ENCODE results near the gene PPP4R3B. TPM values are rescaled to one million over a fixed set of nuclear protein-coding genes. Genes with fewer than 3 reads are reported as not detected.

Gene PPP4R3B
- 70.5 TPM for polyA plus RNA-seq (2013)

DNA sequence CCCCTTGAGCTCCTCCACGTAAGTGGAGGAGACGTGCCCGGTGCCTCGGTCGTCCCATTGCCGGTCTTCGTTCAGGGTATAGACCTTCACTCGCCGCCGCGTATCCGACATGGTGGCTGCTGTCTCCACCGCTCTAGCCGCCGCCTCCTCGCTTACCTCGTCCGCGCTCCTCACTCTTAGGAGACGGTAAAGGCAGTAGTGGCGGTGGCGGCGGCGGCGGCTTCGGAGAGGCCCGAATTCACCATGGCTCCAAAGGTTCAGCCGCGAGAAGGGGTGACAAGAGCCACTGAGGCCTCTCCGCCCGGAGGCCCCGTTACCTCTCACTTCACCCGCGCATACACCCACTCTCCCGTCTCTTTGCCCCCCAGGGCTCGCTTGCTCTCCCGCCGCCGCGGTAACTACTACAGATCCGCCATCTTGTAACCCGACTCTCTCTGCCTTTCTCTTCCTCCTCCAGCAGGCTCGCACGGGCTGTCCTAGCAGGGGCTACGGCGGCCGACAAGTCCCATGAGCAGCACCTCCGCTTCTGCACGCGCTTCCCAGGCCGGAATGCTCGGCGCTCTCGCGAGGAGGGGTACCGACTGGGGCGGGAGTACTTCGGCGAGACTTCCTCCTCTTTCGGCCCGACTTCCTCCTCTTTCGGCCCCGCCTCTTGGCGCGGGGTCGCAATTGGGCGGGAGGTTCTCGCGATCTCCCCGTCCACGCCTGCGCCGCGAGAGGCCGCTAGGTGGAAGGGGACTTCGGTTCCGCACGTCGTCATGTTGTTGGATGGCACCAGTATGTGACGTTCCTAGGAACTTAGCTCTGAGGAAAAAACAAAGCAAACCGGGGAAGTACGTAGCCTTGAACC lies at the start of gene PPP4R3B:
Gene PPP4R3B, minus strand, starts transcription at position 448 of the 850 bp plus-strand sequence. Its CDS starts 337 bp downstream, at position 111.
- ChIA-PET POLR2A (interaction anchor here (0.8 to 0.9 kb wide), 2 partner anchors 80 to 1830 kb away, joined by 3 read pairs; partner anchors contain the start of genes ASB3 and ERLEC1), CTCF (interaction anchor here (0.9 to 1.4 kb wide), 3 partner anchors 12 to 35 kb away, joined by 3 to 4 read pairs (median 3); no protein-coding TSS in a partner anchor)
- H3K4me1 ChIP-seq (ENCODE audit: control extremely low read depth in 1 of 4, control insufficient read depth in 4 of 4, insufficient read depth in 4 of 4, low read length in 3 of 4): peaks cover 13 to 41% (median 19%) of the 10 kb centered on the region in 4 experiments
- H3K4me3 ChIP-seq (ENCODE audit: control insufficient read depth in 1 of 7, extremely low read depth in 1 of 7, insufficient read depth in 4 of 7, low read depth in 2 of 7, low read length in 6 of 7): peak within 1 kb of the TSS; percentile 88 to 100 (median 99)
- peak; percentile 100 for DNase-seq
- no peaks in the 10 kb centered on the region for H3K27me3 ChIP-seq (replicated peaks in 2 of 5; ENCODE audit: control insufficient read depth in 4 of 5, insufficient read depth in 5 of 5, low read length in 4 of 5)
- peaks cover 2 to 39% (median 23%) of the 10 kb centered on the region in 4 experiments for H3K36me3 ChIP-seq (ENCODE audit: control insufficient read depth in 4 of 4, insufficient read depth in 4 of 4, low read length in 3 of 4)
- H3K27ac ChIP-seq (ENCODE audit: insufficient read depth in 1 of 2, low read depth in 1 of 2, low read length in 2 of 2, poor library complexity in 1 of 2, severe bottlenecking in 2 of 2): peak within 1 kb of the TSS; percentile 96 to 99
- no peaks in the 10 kb centered on the region for H3K9me3 ChIP-seq (ENCODE audit: control extremely low read depth in 1 of 5, control insufficient read depth in 4 of 5, insufficient read depth in 2 of 5, low read depth in 1 of 5, low read length in 4 of 5)
- WGBS (ENCODE audit: insufficient coverage): 0% methylated on average over 74 of the region's 82 CpGs

DNA sequence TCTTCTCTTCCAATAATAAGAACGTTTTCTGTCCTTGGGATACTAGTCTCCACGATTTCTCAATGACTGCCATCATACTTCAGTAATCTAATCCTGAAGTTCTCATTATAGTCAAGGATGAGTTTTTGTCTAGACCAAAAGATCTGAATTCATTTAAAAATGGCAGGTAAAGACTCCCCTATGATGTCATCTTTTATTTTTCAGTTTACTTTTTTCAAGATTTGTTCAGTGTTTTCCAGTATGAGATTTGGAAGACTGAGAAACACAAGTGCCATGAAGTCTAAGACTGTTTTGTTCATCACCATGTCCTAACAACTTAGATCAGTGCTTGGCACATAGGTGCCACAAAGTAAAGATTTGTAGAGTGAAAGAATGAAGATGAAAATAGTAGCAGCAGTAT lies 35.8 kb upstream of the PPP4R3B start:
- H3K27ac ChIP-seq (ENCODE audit: insufficient read depth in 1 of 2, low read depth in 1 of 2, low read length in 2 of 2, poor library complexity in 1 of 2, severe bottlenecking in 2 of 2): no peak overlapping the region
- ChIA-PET POLR2A (no interaction called here), CTCF (no interaction called here)
- no peak for DNase-seq
- no peaks in the 10 kb centered on the region for H3K27me3 ChIP-seq (replicated peaks in 2 of 5; ENCODE audit: control insufficient read depth in 4 of 5, insufficient read depth in 5 of 5, low read length in 4 of 5)
- WGBS (ENCODE audit: insufficient coverage): no CpG with 5 or more reads among the region's 2 CpGs
- no peak overlapping the region for H3K4me3 ChIP-seq (ENCODE audit: control insufficient read depth in 1 of 7, extremely low read depth in 1 of 7, insufficient read depth in 4 of 7, low read depth in 2 of 7, low read length in 6 of 7)
- H3K36me3 ChIP-seq (ENCODE audit: control insufficient read depth in 4 of 4, insufficient read depth in 4 of 4, low read length in 3 of 4): peaks cover 11 to 43% (median 23%) of the 10 kb centered on the region in 4 experiments
- H3K9me3 ChIP-seq (ENCODE audit: control extremely low read depth in 1 of 5, control insufficient read depth in 4 of 5, insufficient read depth in 2 of 5, low read depth in 1 of 5, low read length in 4 of 5): no peaks in the 10 kb centered on the region
- no peaks in the 10 kb centered on the region for H3K4me1 ChIP-seq (ENCODE audit: control extremely low read depth in 1 of 4, control insufficient read depth in 4 of 4, insufficient read depth in 4 of 4, low read length in 3 of 4)

DNA sequence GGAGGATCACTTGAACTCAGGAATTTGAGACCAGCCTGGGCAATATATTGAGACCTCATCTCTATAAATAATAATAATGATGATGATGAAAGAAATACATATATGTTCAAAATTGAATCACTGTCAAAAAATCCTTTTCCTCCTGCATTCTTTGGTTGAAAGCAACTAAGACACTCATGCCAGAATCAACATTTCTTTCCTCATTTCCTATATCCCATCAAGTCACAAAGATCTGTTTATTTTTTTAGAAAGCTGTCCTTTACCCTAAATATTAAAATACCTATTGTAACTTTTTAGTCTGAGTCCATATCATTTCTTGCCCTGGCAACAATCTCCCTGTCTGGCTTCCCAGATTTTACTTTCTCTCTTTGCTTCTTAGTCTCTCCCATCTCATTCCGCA lies 31.8 kb upstream of the PPP4R3B start:
- ChIA-PET CTCF (interaction anchor here (0.9 kb wide), 1 partner anchor 10 kb away, joined by 4 read pairs; no protein-coding TSS in a partner anchor), POLR2A (no interaction called here)
- Histone ChIP-seq H3K4me3 (ENCODE audit: control insufficient read depth in 1 of 7, extremely low read depth in 1 of 7, insufficient read depth in 4 of 7, low read depth in 2 of 7, low read length in 6 of 7) (no peak overlapping the region), H3K36me3 (ENCODE audit: control insufficient read depth in 4 of 4, insufficient read depth in 4 of 4, low read length in 3 of 4) (peaks cover 3 to 30% (median 18%) of the 10 kb centered on the region in 4 experiments), H3K4me1 (ENCODE audit: control extremely low read depth in 1 of 4, control insufficient read depth in 4 of 4, insufficient read depth in 4 of 4, low read length in 3 of 4) (no peaks in the 10 kb centered on the region), H3K9me3 (ENCODE audit: control extremely low read depth in 1 of 5, control insufficient read depth in 4 of 5, insufficient read depth in 2 of 5, low read depth in 1 of 5, low read length in 4 of 5) (no peaks in the 10 kb centered on the region), H3K27ac (ENCODE audit: insufficient read depth in 1 of 2, low read depth in 1 of 2, low read length in 2 of 2, poor library complexity in 1 of 2, severe bottlenecking in 2 of 2) (no peak overlapping the region), H3K27me3 (replicated peaks in 2 of 5; ENCODE audit: control insufficient read depth in 4 of 5, insufficient read depth in 5 of 5, low read length in 4 of 5) (no peaks in the 10 kb centered on the region)
- no peak for DNase-seq
- WGBS (ENCODE audit: insufficient coverage): 100% methylated on average over 1 of the region's 1 CpG

DNA sequence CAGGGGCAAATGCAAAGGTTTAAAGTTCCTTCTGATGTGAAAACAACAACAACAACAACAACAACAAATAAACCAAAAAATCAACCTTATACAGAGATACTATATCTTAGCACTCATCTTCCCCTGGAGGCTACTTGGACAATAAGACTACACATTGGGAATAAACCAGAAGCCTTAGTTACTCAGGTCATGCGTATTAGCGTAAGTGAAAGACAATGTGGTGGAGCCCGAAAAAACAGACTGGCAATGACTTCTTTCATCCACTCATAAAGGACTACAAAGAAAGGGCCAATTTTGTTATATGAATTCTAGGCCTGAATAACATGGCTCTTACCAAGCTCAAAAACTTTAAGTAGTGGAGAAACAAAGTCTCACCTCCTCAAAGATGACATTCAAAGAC lies 19.4 kb upstream of the PPP4R3B start:
- DNase-seq: no peak
- WGBS (ENCODE audit: insufficient coverage): 100% methylated on average over 1 of the region's 3 CpGs
- POLR2A ChIA-PET: no interaction called here
- CTCF ChIA-PET: no interaction called here
- H3K36me3 ChIP-seq (ENCODE audit: control insufficient read depth in 4 of 4, insufficient read depth in 4 of 4, low read length in 3 of 4): peaks cover 14 to 40% (median 29%) of the 10 kb centered on the region in 4 experiments
- H3K27ac ChIP-seq (ENCODE audit: insufficient read depth in 1 of 2, low read depth in 1 of 2, low read length in 2 of 2, poor library complexity in 1 of 2, severe bottlenecking in 2 of 2): no peak overlapping the region
- H3K27me3 ChIP-seq (replicated peaks in 2 of 5; ENCODE audit: control insufficient read depth in 4 of 5, insufficient read depth in 5 of 5, low read length in 4 of 5): no peaks in the 10 kb centered on the region
- H3K9me3 ChIP-seq (ENCODE audit: control extremely low read depth in 1 of 5, control insufficient read depth in 4 of 5, insufficient read depth in 2 of 5, low read depth in 1 of 5, low read length in 4 of 5): no peaks in the 10 kb centered on the region
- H3K4me3 ChIP-seq (ENCODE audit: control insufficient read depth in 1 of 7, extremely low read depth in 1 of 7, insufficient read depth in 4 of 7, low read depth in 2 of 7, low read length in 6 of 7): no peak overlapping the region
- H3K4me1 ChIP-seq (ENCODE audit: control extremely low read depth in 1 of 4, control insufficient read depth in 4 of 4, insufficient read depth in 4 of 4, low read length in 3 of 4): no peaks in the 10 kb centered on the region

DNA sequence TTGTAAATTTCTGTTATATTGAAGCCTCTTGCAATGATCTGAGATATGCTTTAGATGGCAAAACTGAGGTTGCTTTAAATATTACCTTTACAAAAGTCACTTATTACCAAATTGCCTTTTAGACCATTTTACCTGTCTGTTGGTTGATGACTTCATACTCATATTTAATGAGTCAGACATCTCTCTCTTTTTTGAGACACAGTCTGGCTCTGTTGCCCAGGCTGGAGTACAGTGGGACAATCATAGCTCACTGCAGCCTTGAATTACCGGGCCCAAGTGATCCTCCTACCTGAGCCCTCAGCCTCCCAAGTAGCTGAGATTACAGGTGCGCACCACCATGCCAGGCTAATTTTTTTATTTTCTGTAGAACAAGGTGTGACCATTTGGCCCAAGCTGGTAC lies 11.5 kb upstream of the PPP4R3B start:
- no peak for DNase-seq
- no peak overlapping the region for H3K27ac ChIP-seq (ENCODE audit: insufficient read depth in 1 of 2, low read depth in 1 of 2, low read length in 2 of 2, poor library complexity in 1 of 2, severe bottlenecking in 2 of 2)
- 86% methylated on average over 2 of the region's 2 CpGs for WGBS (ENCODE audit: insufficient coverage)
- peaks cover 5 to 21% (median 7%) of the 10 kb centered on the region in 4 experiments for H3K36me3 ChIP-seq (ENCODE audit: control insufficient read depth in 4 of 4, insufficient read depth in 4 of 4, low read length in 3 of 4)
- H3K27me3 ChIP-seq (replicated peaks in 2 of 5; ENCODE audit: control insufficient read depth in 4 of 5, insufficient read depth in 5 of 5, low read length in 4 of 5): no peaks in the 10 kb centered on the region
- no peak overlapping the region for H3K4me3 ChIP-seq (ENCODE audit: control insufficient read depth in 1 of 7, extremely low read depth in 1 of 7, insufficient read depth in 4 of 7, low read depth in 2 of 7, low read length in 6 of 7)
- no peaks in the 10 kb centered on the region for H3K9me3 ChIP-seq (ENCODE audit: control extremely low read depth in 1 of 5, control insufficient read depth in 4 of 5, insufficient read depth in 2 of 5, low read depth in 1 of 5, low read length in 4 of 5)
- H3K4me1 ChIP-seq (ENCODE audit: control extremely low read depth in 1 of 4, control insufficient read depth in 4 of 4, insufficient read depth in 4 of 4, low read length in 3 of 4): no peaks in the 10 kb centered on the region
- ChIA-PET POLR2A (no interaction called here), CTCF (no interaction called here)

DNA sequence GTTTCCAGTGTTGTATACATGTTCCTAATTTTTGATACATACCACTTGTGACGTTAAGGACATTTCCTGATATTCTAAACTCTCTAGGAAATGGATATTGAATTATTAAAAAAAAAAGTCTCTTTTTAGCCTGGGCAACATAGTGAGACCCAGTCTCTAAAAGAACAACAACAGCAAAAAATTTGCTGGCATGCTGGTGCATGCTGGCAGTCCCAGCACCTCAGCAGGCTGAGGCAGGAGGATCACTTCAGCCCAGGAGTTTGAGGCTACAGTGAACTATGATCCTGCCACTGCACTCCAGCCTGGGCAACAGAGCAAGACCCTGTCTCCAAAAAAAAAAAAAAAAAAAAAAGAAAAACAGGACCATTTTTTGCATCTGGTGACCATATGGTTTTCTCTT lies 10.5 kb upstream of the PPP4R3B start:
- Histone ChIP-seq H3K4me1 (ENCODE audit: control extremely low read depth in 1 of 4, control insufficient read depth in 4 of 4, insufficient read depth in 4 of 4, low read length in 3 of 4) (no peaks in the 10 kb centered on the region), H3K4me3 (ENCODE audit: control insufficient read depth in 1 of 7, extremely low read depth in 1 of 7, insufficient read depth in 4 of 7, low read depth in 2 of 7, low read length in 6 of 7) (no peak overlapping the region), H3K27ac (ENCODE audit: insufficient read depth in 1 of 2, low read depth in 1 of 2, low read length in 2 of 2, poor library complexity in 1 of 2, severe bottlenecking in 2 of 2) (no peak overlapping the region), H3K36me3 (ENCODE audit: control insufficient read depth in 4 of 4, insufficient read depth in 4 of 4, low read length in 3 of 4) (peaks cover 5 to 21% (median 7%) of the 10 kb centered on the region in 4 experiments), H3K9me3 (ENCODE audit: control extremely low read depth in 1 of 5, control insufficient read depth in 4 of 5, insufficient read depth in 2 of 5, low read depth in 1 of 5, low read length in 4 of 5) (no peaks in the 10 kb centered on the region), H3K27me3 (replicated peaks in 2 of 5; ENCODE audit: control insufficient read depth in 4 of 5, insufficient read depth in 5 of 5, low read length in 4 of 5) (no peaks in the 10 kb centered on the region)
- WGBS (ENCODE audit: insufficient coverage): no CpG with 5 or more reads among the region's 1 CpG
- no peak for DNase-seq
- CTCF ChIA-PET: no interaction called here
- POLR2A ChIA-PET: no interaction called here

DNA sequence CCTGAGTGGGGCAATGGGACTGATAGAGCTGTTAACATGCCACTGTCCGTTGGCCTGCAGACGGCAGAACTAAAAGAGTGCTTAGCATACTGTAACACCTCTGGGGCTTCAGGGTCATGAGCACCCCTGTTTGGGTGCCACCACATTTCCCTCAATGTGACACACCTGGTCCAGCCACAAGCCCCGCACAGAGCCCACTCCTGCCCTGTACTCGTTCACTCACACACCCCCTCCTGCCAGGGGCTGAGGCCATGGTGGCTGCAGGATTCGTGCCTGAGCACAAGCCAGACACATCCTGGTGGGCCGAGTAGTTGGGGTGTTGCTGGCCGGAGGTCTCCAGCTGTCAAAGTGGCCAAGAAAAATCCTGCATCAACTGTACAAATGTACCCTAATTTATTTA lies 4.4 kb upstream of the PPP4R3B start:
- no peak overlapping the region for H3K4me3 ChIP-seq (ENCODE audit: control insufficient read depth in 1 of 7, extremely low read depth in 1 of 7, insufficient read depth in 4 of 7, low read depth in 2 of 7, low read length in 6 of 7)
- H3K36me3 ChIP-seq (ENCODE audit: control insufficient read depth in 4 of 4, insufficient read depth in 4 of 4, low read length in 3 of 4): peaks cover 2 to 22% (median 18%) of the 10 kb centered on the region in 4 experiments
- DNase-seq: no peak
- H3K27me3 ChIP-seq (replicated peaks in 2 of 5; ENCODE audit: control insufficient read depth in 4 of 5, insufficient read depth in 5 of 5, low read length in 4 of 5): no peaks in the 10 kb centered on the region
- H3K4me1 ChIP-seq (ENCODE audit: control extremely low read depth in 1 of 4, control insufficient read depth in 4 of 4, insufficient read depth in 4 of 4, low read length in 3 of 4): peaks cover 6 to 27% (median 11%) of the 10 kb centered on the region in 4 experiments
- H3K27ac ChIP-seq (ENCODE audit: insufficient read depth in 1 of 2, low read depth in 1 of 2, low read length in 2 of 2, poor library complexity in 1 of 2, severe bottlenecking in 2 of 2): no peak overlapping the region
- POLR2A ChIA-PET: interaction anchor here (0.6 to 0.7 kb wide), 2 partner anchors 76 to 1745 kb away, joined by 3 read pairs; no protein-coding TSS in a partner anchor
- WGBS (ENCODE audit: insufficient coverage): 94% methylated on average over 3 of the region's 7 CpGs
- CTCF ChIA-PET: no interaction called here
- no peaks in the 10 kb centered on the region for H3K9me3 ChIP-seq (ENCODE audit: control extremely low read depth in 1 of 5, control insufficient read depth in 4 of 5, insufficient read depth in 2 of 5, low read depth in 1 of 5, low read length in 4 of 5)

Measured in common myeloid progenitor, CD34-positive (primary cell).